Gastrocnemius medialis (tissue), 4 donors: ENCODE results near the gene ILDR1. TPM values are rescaled to one million over a fixed set of nuclear protein-coding genes. Genes with fewer than 3 reads are reported as not detected.

Experiments used
- ATAC-seq, 2 donors: fragments of 150-250 bp; one replicate each; pipeline ENCODE4 v1.9.1; 2016
- DNase-seq, 2 donors: peaks; one replicate each; pipeline ENCODE4 v3.0.0-alpha.2; 2019
- H3K27ac ChIP-seq, 4 donors: fragments of 200-600 bp; sonication (generic); 1 replicate in 1 of 4; 2 replicates in 3 of 4; pipeline ENCODE4 v1.5.1; 2016 to 2018; ENCODE audit warnings: mild to moderate bottlenecking in 2 of 4, moderate library complexity in 1 of 4
- H3K27me3 ChIP-seq, 3 donors: fragments of 200-600 bp; sonication (generic) in 2 of 3; 1 replicate in 1 of 3; 2 replicates in 2 of 3; pipeline versions ENCODE4 v1.5.1 to v1.6.0; 2016 to 2019; ENCODE audit warnings: mild to moderate bottlenecking in 1 of 3, moderate library complexity in 1 of 3
- H3K36me3 ChIP-seq, 2 donors: fragments of 200-600 bp; sonication (generic) in 1 of 2; one replicate each; pipeline ENCODE4 v1.5.1; 2017 to 2018
- H3K4me1 ChIP-seq, 2 donors: fragments of 200-600 bp; sonication (generic) in 1 of 2; one replicate each; pipeline ENCODE4 v1.5.1; 2016 to 2017; ENCODE audit warnings: mild to moderate bottlenecking in 2 of 2
- H3K4me3 ChIP-seq, 4 donors: fragments of 200-600 bp; sonication (generic) in 3 of 4; 1 replicate in 1 of 4; 2 replicates in 3 of 4; pipeline ENCODE4 v1.5.1; 2016 to 2019; ENCODE audit warnings: mild to moderate bottlenecking in 2 of 4
- H3K9me3 ChIP-seq, 3 donors: fragments of 200-600 bp; sonication (generic) in 2 of 3; 1 replicate in 1 of 3; 2 replicates in 2 of 3; pipeline ENCODE4 v1.5.1; 2016 to 2019
- CTCF ChIP-seq, 5 experiments: fragments of 450-650 bp in 3 of 5; fragments of 200-600 bp in 2 of 5; sonication (generic) in 2 of 5; IDR thresholded peaks in 4 of 5; conservative IDR thresholded peaks in 1 of 5; 1 replicate in 4 of 5; 2 replicates in 1 of 5; pipeline ENCODE4 v1.5.1; 2016 to 2019; ENCODE audit warnings: antibody characterized with exemption in 5 of 5, mild to moderate bottlenecking in 3 of 5, moderate library complexity in 3 of 5
- POLR2A ChIP-seq, 2 donors: fragments of 450-650 bp; IDR thresholded peaks; one replicate each; pipeline ENCODE4 v1.6.1; 2017; ENCODE audit warnings: antibody characterized with exemption in 2 of 2, mild to moderate bottlenecking in 2 of 2, moderate library complexity in 2 of 2
- in situ Hi-C, 4 donors: fragments of 200-750 bp; cut with MboI; loops; one replicate each; pipeline versions ENCODE4 v1.15.0 to v1.8.0; 2017; ENCODE audit warnings: low sequenced_read_pairs in 4 of 4
- intact Hi-C: fragments of 100-400 bp; cut with DNase I; formaldehyde crosslinking; loops from one replicate; pipeline ENCODE4 v1.15.1; 2023; ENCODE audit warnings: low total_unique reads
- total RNA-seq, 4 donors: library from RNA; depleted of rRNA; stranded (reverse); fragments of >200 nt; gene quantifications; one replicate each; pipeline versions ENCODE4 v1.1.0 to v1.2.3, GENCODE V29; 2016

The ILDR1 gene
- total RNA-seq, 4 donors from 2014 or later = not detected

- in situ Hi-C loops (no loop called here), intact Hi-C loops (no loop called here)
- Histone ChIP-seq H3K36me3 (no peaks in the 10 kb centered on the region), H3K4me1 (no peaks in the 10 kb centered on the region), H3K27ac (no peak overlapping the region), H3K9me3 (no peaks in the 10 kb centered on the region), H3K4me3 (no peak overlapping the region), H3K27me3 (no peaks in the 10 kb centered on the region)
- ATAC-seq (no peak), DNase-seq (no peak)
- TF ChIP-seq CTCF (IDR thresholded peaks at IDR 0.05 in 4 of 5, conservative IDR thresholded peaks at IDR 0.05 in 1 of 5) (no peak), POLR2A (IDR thresholded peaks at IDR 0.05) (no peak)
Observed at GRCh38 chr3:121988146-121988545, 33.9 kb downstream of the ILDR1 start.

- H3K9me3 ChIP-seq = no peaks in the 10 kb centered on the region
- TF ChIP-seq POLR2A (IDR thresholded peaks at IDR 0.05) (no peak), CTCF (IDR thresholded peaks at IDR 0.05 in 4 of 5, conservative IDR thresholded peaks at IDR 0.05 in 1 of 5) (no peak)
- in situ Hi-C loops (no loop called here), intact Hi-C loops (no loop called here)
- DNase-seq (no peak), ATAC-seq (no peak)
- H3K27me3 ChIP-seq = no peaks in the 10 kb centered on the region
- no peak overlapping the region for H3K4me3 ChIP-seq
- H3K4me1 ChIP-seq = no peaks in the 10 kb centered on the region
- H3K27ac ChIP-seq = no peak overlapping the region
- H3K36me3 ChIP-seq = no peaks in the 10 kb centered on the region
Observed at GRCh38 chr3:121985846-121986245, 36.2 kb downstream of the ILDR1 start.

GRCh38 chr3:121981473-121981872 lies 40.6 kb downstream of the ILDR1 start:
- Histone ChIP-seq H3K4me3 (no peak overlapping the region), H3K27me3 (no peaks in the 10 kb centered on the region), H3K9me3 (no peaks in the 10 kb centered on the region), H3K27ac (no peak overlapping the region), H3K36me3 (no peaks in the 10 kb centered on the region), H3K4me1 (no peaks in the 10 kb centered on the region)
- in situ Hi-C loops = no loop called here
- intact Hi-C loops = no loop called here
- no peak for ATAC-seq
- no peak for TF ChIP-seq POLR2A (IDR thresholded peaks at IDR 0.05)
- DNase-seq = no peak

- H3K27ac ChIP-seq = no peak overlapping the region
- no peak overlapping the region for H3K4me3 ChIP-seq
- H3K4me1 ChIP-seq = no peaks in the 10 kb centered on the region
- H3K36me3 ChIP-seq = no peaks in the 10 kb centered on the region
- DNase-seq (no peak), ATAC-seq (no peak)
- H3K27me3 ChIP-seq = no peaks in the 10 kb centered on the region
- intact Hi-C loops (no loop called here), in situ Hi-C loops (no loop called here)
- no peaks in the 10 kb centered on the region for H3K9me3 ChIP-seq
- TF ChIP-seq CTCF (IDR thresholded peaks at IDR 0.05 in 4 of 5, conservative IDR thresholded peaks at IDR 0.05 in 1 of 5) = no peak
- TF ChIP-seq POLR2A (IDR thresholded peaks at IDR 0.05) = no peak
Observed at GRCh38 chr3:121980450-121980796, 41.6 kb downstream of the ILDR1 start.

- no peak overlapping the region for H3K27ac ChIP-seq
- H3K4me3 ChIP-seq = no peak overlapping the region
- no peaks in the 10 kb centered on the region for H3K9me3 ChIP-seq
- no peaks in the 10 kb centered on the region for H3K4me1 ChIP-seq
- no peak for TF ChIP-seq POLR2A (IDR thresholded peaks at IDR 0.05)
- TF ChIP-seq CTCF (IDR thresholded peaks at IDR 0.05 in 4 of 5, conservative IDR thresholded peaks at IDR 0.05 in 1 of 5) = no peak
- ATAC-seq (no peak), DNase-seq (no peak)
- no peaks in the 10 kb centered on the region for H3K36me3 ChIP-seq
- no peaks in the 10 kb centered on the region for H3K27me3 ChIP-seq
- in situ Hi-C loops = no loop called here
- intact Hi-C loops = no loop called here
Observed at GRCh38 chr3:121979734-121980449, 42.2 kb downstream of the ILDR1 start.
